H9 (cell line): ENCODE results near the gene LRP8. TPM values are rescaled to one million over a fixed set of nuclear protein-coding genes. Genes with fewer than 3 reads are reported as not detected.

Experiments used
- DNase-seq: peaks from one replicate; pipeline ENCODE4 v3.0.0-alpha.2; 2017
- H2AFZ ChIP-seq: one replicate; pipeline ENCODE4 v1.6.1; 2013; ENCODE audit warnings: mild to moderate bottlenecking, low read length, control low read depth, moderate library complexity
- H2AK5ac ChIP-seq: 2 replicates; pipeline ENCODE4 v1.6.1; 2013; ENCODE audit warnings: low read length, control low read depth, mixed read lengths; ENCODE audit not compliant: insufficient read length
- H2BK120ac ChIP-seq: one replicate; pipeline ENCODE4 v1.6.1; 2013; ENCODE audit warnings: low read depth, mild to moderate bottlenecking, low read length, control low read depth, inconsistent platforms; ENCODE audit not compliant: poor library complexity, severe bottlenecking
- H2BK12ac ChIP-seq: 2 replicates; pipeline ENCODE4 v1.6.1; 2013; ENCODE audit warnings: low read length, control low read depth, mixed read lengths, low read depth; ENCODE audit not compliant: insufficient read length
- H2BK15ac ChIP-seq: 2 replicates; pipeline ENCODE4 v1.6.1; 2013; ENCODE audit warnings: low read depth, low read length, control low read depth
- H2BK20ac ChIP-seq: one replicate; pipeline ENCODE4 v1.6.1; 2013; ENCODE audit warnings: low read depth, mild to moderate bottlenecking, low read length, control low read depth, inconsistent platforms; ENCODE audit not compliant: poor library complexity, severe bottlenecking
- H2BK5ac ChIP-seq: 2 replicates; pipeline ENCODE4 v1.6.1; 2013; ENCODE audit warnings: low read length, control low read depth, mixed read lengths; ENCODE audit not compliant: insufficient read length
- H3K14ac ChIP-seq: 2 replicates; pipeline ENCODE4 v1.6.1; 2013; ENCODE audit warnings: low read length, control low read depth; ENCODE audit not compliant: insufficient read depth
- H3K18ac ChIP-seq: 2 replicates; pipeline ENCODE4 v1.6.1; 2013; ENCODE audit warnings: low read depth, mild to moderate bottlenecking, mixed read lengths, low read length, control low read depth; ENCODE audit not compliant: insufficient read length
- H3K23ac ChIP-seq: 2 replicates; pipeline ENCODE4 v1.6.1; 2013; ENCODE audit warnings: low read length, control low read depth, mixed read lengths, low read depth; ENCODE audit not compliant: insufficient read length
- H3K23me2 ChIP-seq: 2 replicates; pipeline ENCODE4 v1.6.1; 2013; ENCODE audit warnings: low read depth, mild to moderate bottlenecking, mixed read lengths, low read length, control low read depth; ENCODE audit not compliant: insufficient read length, poor library complexity, severe bottlenecking
- H3K27ac ChIP-seq: 2 replicates; pipeline ENCODE4 v1.5.1; 2013; ENCODE audit warnings: low read length, control low read depth, mixed read lengths, low read depth; ENCODE audit not compliant: insufficient read length
- H3K27me3 ChIP-seq: 2 replicates; pipeline ENCODE4 v1.6.1; 2013; ENCODE audit warnings: low read length, control low read depth, inconsistent platforms; ENCODE audit not compliant: insufficient read depth
- H3K4ac ChIP-seq: 2 replicates; pipeline ENCODE4 v1.6.1; 2013; ENCODE audit warnings: low read depth, mild to moderate bottlenecking, control low read depth, inconsistent platforms, low read length, moderate library complexity
- H3K4me1 ChIP-seq: 2 replicates; pipeline ENCODE4 v1.6.1; 2013; ENCODE audit warnings: low read length, control low read depth, inconsistent platforms; ENCODE audit not compliant: insufficient read depth
- H3K4me2 ChIP-seq: 2 replicates; pipeline ENCODE4 v1.6.1; 2013; ENCODE audit warnings: low read length, control low read depth, mixed read lengths; ENCODE audit not compliant: insufficient read length, insufficient read depth
- H3K56ac ChIP-seq: 2 replicates; pipeline ENCODE4 v1.6.1; 2013; ENCODE audit warnings: low read depth, mild to moderate bottlenecking, mixed read lengths, low read length, control low read depth; ENCODE audit not compliant: insufficient read length
- H3K79me1 ChIP-seq: 2 replicates; pipeline ENCODE4 v1.6.1; 2013; ENCODE audit warnings: low read depth, mild to moderate bottlenecking, moderate library complexity, low read length, control low read depth, inconsistent platforms; ENCODE audit not compliant: insufficient read depth, poor library complexity, severe bottlenecking
- H3K79me2 ChIP-seq: 2 replicates; pipeline ENCODE4 v1.6.1; 2013; ENCODE audit warnings: low read length, control low read depth, inconsistent platforms; ENCODE audit not compliant: insufficient read depth
- H3K9ac ChIP-seq: 2 replicates; pipeline ENCODE4 v1.6.1; 2013; ENCODE audit warnings: low read length, control low read depth, mixed read lengths; ENCODE audit not compliant: insufficient read length; ENCODE audit errors: extremely low read depth
- H3K9me3 ChIP-seq: one replicate; pipeline ENCODE4 v1.6.1; 2013; ENCODE audit warnings: low read depth, low read length, inconsistent platforms; ENCODE audit not compliant: control insufficient read depth
- H3T11ph ChIP-seq: one replicate; pipeline ENCODE4 v1.6.1; 2013; ENCODE audit warnings: mild to moderate bottlenecking, low read length, control low read depth, inconsistent platforms
- H4K20me1 ChIP-seq: one replicate; pipeline ENCODE4 v1.6.1; 2013; ENCODE audit not compliant: control insufficient read depth, insufficient read length, insufficient read depth
- H4K5ac ChIP-seq: 2 replicates; pipeline ENCODE4 v1.6.1; 2013; ENCODE audit warnings: low read depth, mild to moderate bottlenecking, mixed read lengths, low read length, control low read depth; ENCODE audit not compliant: insufficient read length
- H4K8ac ChIP-seq: replicated peaks from 2 replicates; pipeline ENCODE4 v1.6.1; 2013; ENCODE audit warnings: low read length, control low read depth, mixed read lengths, low read depth; ENCODE audit not compliant: insufficient read length
- H4K91ac ChIP-seq: 2 replicates; pipeline ENCODE4 v1.6.1; 2013; ENCODE audit warnings: low read depth, mild to moderate bottlenecking, moderate library complexity, mixed read lengths, low read length, control low read depth; ENCODE audit not compliant: insufficient read length
- H3K27ac Mint-ChIP-seq, 3 experiments: 2 replicates in 2 of 3; 3 replicates in 1 of 3; pipeline ENCODE4 v1.8.0; 2020 to 2021; ENCODE audit warnings: mixed read lengths in 3 of 3, mild to moderate bottlenecking in 1 of 3, moderate library complexity in 1 of 3
- H3K27me3 Mint-ChIP-seq: 2 replicates; pipeline ENCODE4 v1.8.0; 2021; ENCODE audit warnings: low read depth, mild to moderate bottlenecking, moderate library complexity, mixed read lengths
- H3K36me3 Mint-ChIP-seq, 3 experiments: 2 replicates in 2 of 3; 3 replicates in 1 of 3; pipeline ENCODE4 v1.8.0; 2020 to 2021; ENCODE audit warnings: low read depth in 3 of 3, mixed read lengths in 3 of 3; ENCODE audit not compliant: insufficient read depth in 1 of 3
- H3K4me1 Mint-ChIP-seq, 2 experiments: 2 replicates each; pipeline ENCODE4 v1.8.0; 2020; ENCODE audit warnings: mixed read lengths in 2 of 2
- H3K4me3 Mint-ChIP-seq, 2 experiments: 2 replicates in 1 of 2; 3 replicates in 1 of 2; pipeline ENCODE4 v1.8.0; 2020 to 2021; ENCODE audit warnings: mild to moderate bottlenecking in 2 of 2, mixed read lengths in 2 of 2, moderate library complexity in 1 of 2
- H3K9me3 Mint-ChIP-seq, 2 experiments: 2 replicates in 1 of 2; 3 replicates in 1 of 2; pipeline ENCODE4 v1.8.0; 2020; ENCODE audit warnings: mild to moderate bottlenecking in 2 of 2, mixed read lengths in 2 of 2, moderate library complexity in 1 of 2
- WGBS: extraction: QIAGEN DNeasy Blood & Tissue Kit; methylation state at CpG from one replicate; pipeline ENCODE4 v1.1.7; 2013; ENCODE audit warnings: missing lambda C conversion rate, low lambda C conversion rate, mixed read lengths; ENCODE audit not compliant: insufficient read length; ENCODE audit errors: extremely low coverage; 5-methylcytosine and 5-hydroxymethylcytosine counted together
- total RNA-seq: library from RNA; stranded (reverse); gene quantifications from 2 replicates; pipeline ENCODE4 v1.2.1, GENCODE V29; 2021
- TF ChIP-seq, protein P1 (sequence below): fragments of 200-600 bp; sonication (generic); conservative IDR thresholded peaks from 3 replicates; pipeline ENCODE4 v1.8.0; 2021; ENCODE audit warnings: antibody characterized with exemption, mild to moderate bottlenecking

The LRP8 gene
- total RNA-seq, 1 experiment from 2014 or later = 78.6 TPM

DNA sequence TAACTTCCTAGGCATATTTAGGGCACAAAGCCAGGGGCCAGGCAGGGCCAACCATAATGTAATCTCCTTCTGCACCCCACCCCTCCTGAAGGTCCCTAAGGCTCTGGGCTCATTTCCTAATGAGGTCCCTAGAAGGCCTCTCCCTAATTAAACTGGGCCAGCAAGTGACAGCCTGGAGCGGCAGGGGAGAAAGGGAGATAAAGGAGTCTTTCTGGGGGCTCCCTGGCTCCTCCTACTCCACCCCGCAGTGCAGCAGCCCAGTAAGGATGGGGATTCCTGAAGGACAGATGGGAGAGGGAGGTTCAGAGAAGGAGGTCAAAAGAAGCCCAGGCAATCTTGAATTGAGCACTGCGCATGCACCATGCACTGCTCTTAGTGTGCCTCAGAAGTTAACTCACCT is 12.8 kb downstream of the LRP8 start:
- H2BK5ac ChIP-seq = no peak overlapping the region
- H3K56ac ChIP-seq = no peak overlapping the region
- no peak overlapping the region for H3K27ac Mint-ChIP-seq
- H2BK20ac ChIP-seq = no peak overlapping the region
- no peak overlapping the region for H4K5ac ChIP-seq
- TF ChIP-seq, protein P1, sequence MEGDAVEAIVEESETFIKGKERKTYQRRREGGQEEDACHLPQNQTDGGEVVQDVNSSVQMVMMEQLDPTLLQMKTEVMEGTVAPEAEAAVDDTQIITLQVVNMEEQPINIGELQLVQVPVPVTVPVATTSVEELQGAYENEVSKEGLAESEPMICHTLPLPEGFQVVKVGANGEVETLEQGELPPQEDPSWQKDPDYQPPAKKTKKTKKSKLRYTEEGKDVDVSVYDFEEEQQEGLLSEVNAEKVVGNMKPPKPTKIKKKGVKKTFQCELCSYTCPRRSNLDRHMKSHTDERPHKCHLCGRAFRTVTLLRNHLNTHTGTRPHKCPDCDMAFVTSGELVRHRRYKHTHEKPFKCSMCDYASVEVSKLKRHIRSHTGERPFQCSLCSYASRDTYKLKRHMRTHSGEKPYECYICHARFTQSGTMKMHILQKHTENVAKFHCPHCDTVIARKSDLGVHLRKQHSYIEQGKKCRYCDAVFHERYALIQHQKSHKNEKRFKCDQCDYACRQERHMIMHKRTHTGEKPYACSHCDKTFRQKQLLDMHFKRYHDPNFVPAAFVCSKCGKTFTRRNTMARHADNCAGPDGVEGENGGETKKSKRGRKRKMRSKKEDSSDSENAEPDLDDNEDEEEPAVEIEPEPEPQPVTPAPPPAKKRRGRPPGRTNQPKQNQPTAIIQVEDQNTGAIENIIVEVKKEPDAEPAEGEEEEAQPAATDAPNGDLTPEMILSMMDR = no peak
- H3K4me1 Mint-ChIP-seq = peaks cover 11 to 25% of the 10 kb centered on the region in 2 experiments
- H3K36me3 Mint-ChIP-seq = peaks cover 21 to 77% (median 53%) of the 10 kb centered on the region in 3 experiments; a peak in 6 of 7 replicates
- no peak overlapping the region for H4K8ac ChIP-seq
- H3K27me3 ChIP-seq = no peaks in the 10 kb centered on the region
- no peak overlapping the region for H2BK120ac ChIP-seq
- H3K4ac ChIP-seq = no peak overlapping the region
- no peak overlapping the region for H3T11ph ChIP-seq
- no peaks in the 10 kb centered on the region for H4K20me1 ChIP-seq
- no peak overlapping the region for H3K18ac ChIP-seq
- no peak overlapping the region for H3K14ac ChIP-seq
- H3K4me3 Mint-ChIP-seq = no peak overlapping the region
- no peak overlapping the region for H2BK12ac ChIP-seq
- H3K9me3 ChIP-seq = no peaks in the 10 kb centered on the region
- no peaks in the 10 kb centered on the region for H3K4me1 ChIP-seq
- H2AK5ac ChIP-seq = no peak overlapping the region
- H3K4me2 ChIP-seq = no peak overlapping the region
- H3K23me2 ChIP-seq = no peaks in the 10 kb centered on the region
- H4K91ac ChIP-seq = no peak overlapping the region
- no peaks in the 10 kb centered on the region for H3K27me3 Mint-ChIP-seq
- no peaks in the 10 kb centered on the region for H3K9me3 Mint-ChIP-seq
- H3K23ac ChIP-seq = no peak overlapping the region
- no CpG with 5 or more reads among the region's 3 CpGs for WGBS
- no peak for DNase-seq
- H2BK15ac ChIP-seq = no peak overlapping the region
- peaks cover 6% of the 10 kb centered on the region; the same call in 1 of the 2 replicates for H3K79me2 ChIP-seq
- no peak overlapping the region for H3K9ac ChIP-seq
- no peaks in the 10 kb centered on the region for H3K79me1 ChIP-seq
- H2AFZ ChIP-seq = no peak overlapping the region
- no peak overlapping the region for H3K27ac ChIP-seq
